Gastroesophageal sphincter (tissue), 3 donors: ENCODE data around the gene STUB1.

Experiments used
- CTCF ChIP-seq, 4 experiments: fragments of 200-600 bp in 2 of 4; fragments of 450-650 bp in 2 of 4; sonication (generic) in 1 of 4; IDR thresholded peaks; one replicate each; pipeline ENCODE4 v1.5.1; 2017 to 2019; ENCODE audit warnings: antibody characterized with exemption in 4 of 4, mild to moderate bottlenecking in 2 of 4, moderate library complexity in 2 of 4
- POLR2A ChIP-seq, 2 donors: fragments of 450-650 bp; IDR thresholded peaks; one replicate each; pipeline ENCODE4 v1.6.1; 2017; ENCODE audit warnings: antibody characterized with exemption in 2 of 2, mild to moderate bottlenecking in 2 of 2, moderate library complexity in 1 of 2
- POLR2AphosphoS5 ChIP-seq: sonication (generic); formaldehyde crosslinking; IDR thresholded peaks from one replicate; pipeline ENCODE4 v1.6.1; 2017; ENCODE audit warnings: antibody characterized with exemption

DNA sequence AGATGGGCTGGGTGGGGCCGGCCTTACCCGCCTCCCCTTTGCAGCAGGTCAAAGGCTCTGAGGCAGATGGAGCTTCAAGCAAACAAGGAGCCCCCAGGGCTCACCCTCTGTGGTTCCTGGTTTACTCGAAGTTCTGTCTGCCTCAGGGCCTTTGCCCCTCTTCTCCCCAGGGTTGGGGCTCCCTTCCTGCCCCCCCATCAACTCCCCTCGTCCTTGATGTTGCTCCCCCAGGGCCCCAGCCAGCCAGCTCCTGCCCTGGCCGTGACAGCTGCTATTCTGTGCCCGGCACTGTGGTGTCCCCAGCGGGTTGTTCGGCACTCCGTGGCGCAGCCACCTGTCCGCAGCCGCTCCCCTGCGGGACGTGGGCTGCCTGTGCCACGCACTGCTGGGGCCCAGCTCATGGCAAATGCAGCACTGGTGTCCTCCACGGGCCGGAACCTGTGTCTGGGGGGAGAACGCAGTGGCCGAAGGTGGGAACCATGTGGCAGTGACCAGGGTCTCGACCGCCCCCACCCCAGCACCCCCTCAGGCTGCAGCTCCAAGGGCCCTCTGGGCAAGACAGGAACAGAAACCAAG, 30.4 kb downstream of the STUB1 start:
- TF ChIP-seq POLR2A (IDR thresholded peaks at IDR 0.05), result no peak
- TF ChIP-seq CTCF (IDR thresholded peaks at IDR 0.05), result no peak
- no peak for TF ChIP-seq POLR2AphosphoS5
